ENCODE results near the gene BRF1. TPM values are rescaled to one million over a fixed set of nuclear protein-coding genes. Genes with fewer than 3 reads are reported as not detected.

Gene BRF1
- total RNA-seq, 4 donors from 2014 or later, result 37.9 to 102 (median 52.5) TPM

DNA sequence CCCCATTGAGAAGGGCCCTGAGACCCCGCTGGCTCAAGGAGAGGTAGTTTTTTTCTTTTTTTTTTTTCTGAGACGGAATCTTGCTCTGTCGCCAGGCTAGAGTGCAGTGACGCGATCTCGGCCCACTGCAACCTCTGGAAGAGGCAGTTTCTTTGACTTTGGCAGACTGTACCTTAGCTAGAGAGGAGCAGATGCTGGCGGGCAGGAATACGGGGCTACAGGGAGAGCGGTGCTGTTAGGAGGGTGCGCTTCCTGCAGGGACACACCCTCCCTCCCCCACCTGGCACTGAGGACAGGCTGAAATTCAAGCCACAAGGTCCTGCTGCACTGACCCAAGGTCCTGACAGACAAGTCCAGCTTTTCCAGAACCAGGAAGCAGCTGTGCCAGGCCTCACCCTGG, 87.4 kb downstream of the BRF1 start:
- no peak overlapping the region for H3K27ac ChIP-seq
- no peaks in the 10 kb centered on the region for H3K9me3 ChIP-seq
- H3K27me3 ChIP-seq, result no peaks in the 10 kb centered on the region
- DNase-seq (ENCODE audit: low spot score in 2 of 2), result no peak
- peaks cover 78% of the 10 kb centered on the region for H3K36me3 ChIP-seq
- WGBS, result 92% methylated on average over 10 of the region's 10 CpGs
- no peak overlapping the region for H3K4me3 ChIP-seq
- H3K4me1 ChIP-seq, result no peaks in the 10 kb centered on the region
- TF ChIP-seq POLR2AphosphoS5 (IDR thresholded peaks at IDR 0.05), result no peak
- TF ChIP-seq POLR2A (IDR thresholded peaks at IDR 0.05), result no peak
- TF ChIP-seq CTCF (IDR thresholded peaks at IDR 0.05), result no peak
- no peak for TF ChIP-seq EP300 (IDR thresholded peaks at IDR 0.05)

DNA sequence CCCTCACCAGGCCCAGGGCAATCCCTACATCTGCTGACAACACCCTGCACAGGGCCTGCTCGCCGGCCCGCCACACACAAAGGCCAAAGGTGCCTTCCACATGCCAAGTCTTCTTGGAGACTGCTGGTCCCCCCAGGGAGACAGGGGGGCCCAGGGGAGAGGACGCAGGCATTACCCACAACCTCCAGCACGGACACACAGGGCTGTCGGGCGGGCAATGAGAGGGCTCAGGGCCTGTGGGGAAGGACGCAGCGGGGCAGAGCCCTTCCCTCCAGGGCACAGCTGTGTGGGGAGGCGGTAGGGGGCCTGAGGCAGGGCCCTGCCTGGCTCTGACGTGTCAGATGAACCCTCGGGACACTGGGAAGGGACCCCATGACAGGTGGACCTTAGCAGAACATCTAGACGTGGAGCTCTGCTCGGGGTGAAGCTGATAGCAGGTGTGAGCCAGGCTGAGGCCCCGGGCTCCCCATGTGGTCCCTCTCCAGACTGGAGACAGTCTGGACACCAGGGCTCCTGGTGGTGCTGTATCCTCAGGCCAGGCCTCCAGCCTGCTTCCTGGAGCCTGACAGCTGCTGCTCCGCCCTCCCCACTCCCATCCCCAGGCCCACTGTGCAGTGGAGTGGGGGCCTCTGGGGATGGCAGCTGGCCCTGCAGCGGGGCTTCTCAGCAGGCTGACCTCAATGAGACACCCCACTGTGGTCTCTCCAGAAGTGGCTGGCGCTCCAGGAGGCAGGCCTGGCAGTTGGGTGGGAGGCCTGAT, 88.1 kb downstream of the BRF1 start:
- WGBS, result 90% methylated on average over 16 of the region's 18 CpGs
- no peaks in the 10 kb centered on the region for H3K27me3 ChIP-seq
- no peaks in the 10 kb centered on the region for H3K4me1 ChIP-seq
- TF ChIP-seq CTCF (IDR thresholded peaks at IDR 0.05) (no peak), POLR2A (IDR thresholded peaks at IDR 0.05) (no peak), EP300 (IDR thresholded peaks at IDR 0.05) (no peak), POLR2AphosphoS5 (IDR thresholded peaks at IDR 0.05) (no peak)
- H3K36me3 ChIP-seq, result peaks cover 72% of the 10 kb centered on the region
- H3K4me3 ChIP-seq, result no peak overlapping the region
- no peak overlapping the region for H3K27ac ChIP-seq
- H3K9me3 ChIP-seq, result no peaks in the 10 kb centered on the region
- no peak for DNase-seq (ENCODE audit: low spot score in 2 of 2)

- H3K4me3 ChIP-seq, result no peak overlapping the region
- no peaks in the 10 kb centered on the region for H3K9me3 ChIP-seq
- WGBS, result 100% methylated on average over 1 of the region's 9 CpGs
- peaks cover 62% of the 10 kb centered on the region for H3K36me3 ChIP-seq
- TF ChIP-seq POLR2AphosphoS5 (IDR thresholded peaks at IDR 0.05), result no peak
- no peak for TF ChIP-seq EP300 (IDR thresholded peaks at IDR 0.05)
- TF ChIP-seq CTCF (IDR thresholded peaks at IDR 0.05), result no peak
- TF ChIP-seq POLR2A (IDR thresholded peaks at IDR 0.05), result no peak
- H3K4me1 ChIP-seq, result no peaks in the 10 kb centered on the region
- no peak for DNase-seq (ENCODE audit: low spot score in 2 of 2)
- no peak overlapping the region for H3K27ac ChIP-seq
- no peaks in the 10 kb centered on the region for H3K27me3 ChIP-seq
These were observed 89.1 kb downstream of the BRF1 start for GRCh38 chr14:105211758-105212089.

DNA sequence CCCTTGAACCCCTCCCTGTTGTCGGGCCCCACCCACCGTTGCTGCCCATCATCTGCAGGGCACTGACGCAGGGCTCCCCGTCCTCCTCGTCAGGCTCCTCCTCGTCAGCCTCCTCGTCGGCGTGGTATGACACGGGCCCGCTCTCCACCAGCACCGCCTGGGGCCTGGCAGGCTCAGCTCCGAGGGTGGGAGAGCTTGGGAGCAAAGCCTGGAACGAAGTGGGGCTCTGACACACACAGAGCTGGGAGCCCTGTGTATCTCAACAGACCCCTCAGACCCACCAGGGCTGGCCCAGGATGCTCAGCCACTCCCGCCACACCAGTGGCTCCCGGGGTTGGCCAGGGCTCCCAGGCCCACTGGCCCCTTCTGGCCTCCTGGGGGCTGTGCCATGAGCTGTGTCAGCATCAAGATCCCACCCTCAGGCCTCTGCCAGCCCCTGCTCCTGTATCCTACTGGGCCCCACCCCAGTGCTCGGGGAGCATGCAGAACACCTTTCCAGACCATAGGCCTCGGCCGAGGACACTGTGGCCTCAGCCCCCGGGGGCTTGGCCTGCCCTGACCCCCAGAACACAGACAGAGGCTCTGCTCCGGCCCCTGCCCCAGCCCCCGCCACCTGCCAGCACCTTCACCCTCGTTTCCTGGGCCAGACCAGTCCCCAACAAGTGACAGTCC, 89.6 kb downstream of the BRF1 start:
- 82% methylated on average over 9 of the region's 23 CpGs for WGBS

More for the DNA sequence above, 89.6 kb downstream of the BRF1 start:
- Histone ChIP-seq H3K9me3 (no peaks in the 10 kb centered on the region), H3K4me1 (no peaks in the 10 kb centered on the region), H3K27ac (no peak overlapping the region), H3K4me3 (no peak overlapping the region), H3K36me3 (peaks cover 57% of the 10 kb centered on the region), H3K27me3 (no peaks in the 10 kb centered on the region)
- DNase-seq (ENCODE audit: low spot score in 2 of 2), result no peak
- TF ChIP-seq POLR2AphosphoS5 (IDR thresholded peaks at IDR 0.05) (no peak), EP300 (IDR thresholded peaks at IDR 0.05) (no peak), POLR2A (IDR thresholded peaks at IDR 0.05) (no peak), CTCF (IDR thresholded peaks at IDR 0.05) (no peak)

Measured in suprapubic skin (tissue), 4 donors.